Muscle of back (tissue), 11 donors: ENCODE results near the gene ATP5PD. TPM values are rescaled to one million over a fixed set of nuclear protein-coding genes. Genes with fewer than 3 reads are reported as not detected.
A peak's percentile ranks its signal among the peaks of the same experiment; 100 is the strongest.
"Not testable (repeated sequence)": the region's sequence is repeated elsewhere in the genome, so short reads cannot be mapped to it uniquely, and the experiment has no call there.

Experiments
- DNase-seq, 3 donors: peaks; one replicate each; pipeline versions ENCODE4 v3.0.0 to v3.0.0-alpha.2; 2013
- polyA plus RNA-seq, 10 donors: library from polyadenylated mRNA; unstranded; fragments of 120-200 nt; gene quantifications; one replicate each; pipeline ENCODE4 v1.2.1, GENCODE V29; 2013; ENCODE audit not compliant: insufficient read length in 10 of 10

ATP5PD gene
- polyA plus RNA-seq, 10 donors, result 236 to 279 (median 251) TPM

DNA sequence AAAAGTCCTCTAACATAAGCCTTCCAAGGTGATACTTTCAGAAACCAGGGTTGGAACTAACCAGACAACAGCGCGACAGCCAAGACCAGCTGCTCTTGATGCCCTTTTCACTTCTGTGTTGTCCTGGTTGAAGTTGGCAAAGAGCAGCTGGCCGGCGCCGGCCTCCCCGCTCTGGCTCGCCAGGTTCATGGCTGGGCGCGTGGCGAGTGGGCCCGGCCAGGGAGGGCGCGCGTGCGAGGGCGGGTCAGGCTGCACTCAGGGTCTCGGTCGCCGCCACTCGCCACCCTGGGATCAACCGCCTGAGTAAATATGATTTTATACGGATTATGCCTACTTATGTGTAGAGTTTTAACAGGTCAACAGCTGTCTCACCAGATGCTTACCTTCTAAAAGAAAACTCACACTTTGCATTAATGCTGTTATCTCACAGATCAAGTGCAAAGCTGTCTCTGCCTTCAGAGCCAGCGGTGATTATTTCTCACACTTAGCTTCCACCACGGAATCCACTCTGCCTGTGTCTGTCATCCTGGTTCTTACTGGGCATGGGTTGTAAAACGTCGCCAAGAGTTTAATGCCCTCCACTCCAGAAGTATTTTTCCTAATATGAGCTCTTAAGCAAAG lies 13.8 kb upstream of the ATP5PD start:
- no peak for DNase-seq

DNA sequence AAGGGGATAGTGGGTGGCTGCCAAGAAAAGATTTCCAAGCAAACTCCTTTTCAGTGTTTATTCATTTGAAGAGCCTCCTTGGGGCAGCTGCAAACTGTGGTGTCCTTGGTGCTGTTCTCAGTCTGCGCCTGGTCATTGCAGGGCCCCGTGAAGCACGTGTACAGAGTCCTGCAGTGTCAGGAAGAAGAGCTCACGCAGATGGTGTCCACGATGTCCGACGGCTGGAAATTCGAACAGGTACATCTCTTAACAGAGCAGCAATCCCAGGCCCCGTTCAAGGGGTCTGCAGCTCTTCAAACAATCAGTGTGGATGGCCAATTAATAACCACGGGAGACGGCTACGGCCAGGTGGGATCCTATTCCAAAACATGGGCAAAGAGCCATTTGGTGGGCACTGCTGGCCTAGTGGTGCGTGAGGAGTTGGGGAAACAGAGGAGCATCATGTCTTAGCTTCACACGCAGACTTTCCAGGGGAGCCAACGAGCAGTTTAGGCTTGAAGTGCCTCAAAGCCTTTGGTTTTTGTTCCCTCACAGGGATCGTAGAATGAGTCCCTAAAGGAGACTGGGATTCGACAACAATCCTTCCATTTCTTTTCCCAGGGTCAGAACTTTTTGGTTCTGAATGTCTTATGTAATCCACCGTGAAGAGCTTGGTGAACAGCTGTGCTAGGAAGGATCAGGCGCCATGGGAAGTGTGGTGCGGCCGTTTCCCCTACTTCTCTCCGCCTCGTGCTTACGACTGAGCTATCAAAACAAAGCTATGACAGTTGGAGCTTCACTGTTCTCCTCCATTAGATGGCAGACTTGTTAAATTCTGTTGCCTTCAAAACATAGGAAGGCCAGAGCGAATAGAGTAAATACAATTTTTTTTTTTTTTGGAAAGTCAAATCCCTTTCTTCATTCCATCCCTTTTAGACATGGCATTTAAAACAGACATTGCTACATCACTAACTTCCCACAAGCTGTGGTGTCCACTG lies 12.9 kb upstream of the ATP5PD start:
- DNase-seq, result peak; percentile 64 to 86 (median 65)

DNA sequence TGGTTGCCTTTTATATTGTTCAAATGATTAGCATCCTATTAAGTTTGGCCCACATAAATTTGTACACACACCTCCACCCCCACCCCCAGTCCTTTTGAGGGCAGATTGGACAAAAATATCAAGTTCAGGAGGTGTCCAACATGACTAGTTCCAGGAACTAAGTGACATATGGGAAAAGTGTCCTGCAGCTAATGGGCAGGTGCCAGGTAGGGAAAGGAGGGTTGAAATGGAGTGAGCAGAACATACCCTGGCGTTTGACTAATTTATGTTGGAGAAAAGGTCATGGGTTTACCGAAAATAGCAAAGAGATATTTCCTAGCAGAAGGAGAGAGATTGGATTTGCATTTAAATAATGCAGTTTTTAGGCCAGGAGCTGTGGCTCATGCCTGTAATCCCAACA lies 5.2 kb upstream of the ATP5PD start:
- DNase-seq, result no peak

DNA sequence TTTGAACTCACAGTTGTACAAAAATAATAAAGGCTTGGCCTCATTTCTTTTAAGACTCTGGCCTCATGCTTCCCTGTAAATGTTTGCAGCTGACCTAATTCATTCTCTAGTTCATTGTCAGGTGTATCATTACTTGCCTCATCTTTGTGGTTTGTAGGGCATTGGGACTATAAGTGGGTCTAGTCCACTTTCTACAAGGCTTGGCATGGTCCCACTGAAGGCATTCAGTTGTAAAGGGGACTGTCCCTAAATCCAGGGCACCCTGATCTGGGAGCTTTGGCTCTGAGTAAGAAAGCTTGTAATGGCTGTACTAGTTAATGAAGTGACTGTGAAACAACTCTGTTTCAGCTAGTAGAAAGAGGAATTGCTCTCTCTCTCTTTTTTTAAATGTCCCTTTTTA lies 2.9 kb upstream of the ATP5PD start:
- DNase-seq, result no peak

- no peak for DNase-seq
These were observed 2.3 kb upstream of the ATP5PD start for GRCh38 chr17:75049057-75049456.

DNA sequence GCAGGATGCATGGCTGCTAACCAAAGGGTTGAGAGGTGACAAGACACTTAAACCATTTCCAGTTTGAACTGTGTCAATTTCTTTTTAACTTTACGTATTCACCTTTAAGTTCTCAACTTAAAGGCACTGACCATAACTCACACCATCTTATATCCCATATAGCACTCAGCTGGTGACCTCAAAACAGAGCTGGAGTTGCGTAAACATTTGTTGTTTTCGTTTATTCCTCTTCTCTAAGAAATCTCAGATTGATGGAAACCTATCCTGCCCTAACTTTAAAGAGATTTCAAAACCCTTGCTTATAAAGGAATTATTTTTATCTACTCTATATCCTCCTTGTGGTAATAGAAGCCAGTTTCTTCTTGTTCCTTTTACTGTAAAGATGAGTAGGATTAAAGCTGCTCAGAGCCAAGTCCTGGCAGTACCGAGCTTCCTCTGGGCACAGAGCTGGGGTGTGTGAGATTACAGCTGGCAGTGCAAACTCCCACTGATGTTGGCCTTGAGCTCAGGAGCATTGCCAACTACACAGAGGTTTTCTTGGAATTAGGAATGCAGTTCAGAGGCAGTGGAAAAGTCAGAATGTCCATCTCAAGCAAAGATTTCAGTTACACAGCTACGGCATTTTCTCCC lies 1.6 kb upstream of the ATP5PD start:
- DNase-seq, result peak in 2 of 3 donors; percentile 29 to 48

DNA sequence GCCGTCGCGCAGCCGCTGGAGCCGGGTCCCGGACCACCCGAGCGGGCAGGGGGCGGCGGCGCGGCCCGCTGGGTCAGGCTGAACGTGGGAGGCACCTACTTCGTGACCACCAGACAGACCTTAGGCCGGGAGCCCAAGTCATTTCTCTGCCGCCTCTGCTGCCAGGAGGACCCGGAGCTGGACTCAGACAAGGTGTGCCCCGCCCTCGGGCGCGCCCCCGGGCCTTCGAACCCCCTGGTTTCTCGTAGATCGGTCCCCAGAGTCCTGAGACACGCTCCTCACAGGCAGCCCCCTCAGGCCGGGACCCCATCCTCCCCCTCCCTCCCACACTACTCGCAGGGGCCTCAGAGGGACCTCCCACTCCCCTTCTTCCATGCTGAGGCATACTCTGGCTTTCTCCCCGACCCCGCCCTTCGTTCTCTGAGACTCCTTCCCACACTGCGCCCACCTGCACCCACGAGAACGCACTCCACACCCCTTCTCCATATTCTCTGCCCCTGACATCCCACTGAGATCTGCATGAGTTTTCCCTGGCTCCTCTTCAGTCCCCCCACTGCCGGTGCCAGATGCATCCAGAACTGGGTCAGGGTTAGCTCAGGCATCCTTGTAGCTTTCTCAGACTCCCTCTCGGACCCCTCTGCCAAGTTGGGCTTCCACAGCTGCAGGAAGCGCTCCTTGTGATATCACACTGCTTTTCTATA lies 779 bp upstream of the ATP5PD start:
- DNase-seq, result peak in 2 of 3 donors; percentile 44 to 77

GRCh38 chr17:75045946-75046406 lies 793 bp downstream of the ATP5PD start:
- not testable (repeated sequence) for DNase-seq

DNA sequence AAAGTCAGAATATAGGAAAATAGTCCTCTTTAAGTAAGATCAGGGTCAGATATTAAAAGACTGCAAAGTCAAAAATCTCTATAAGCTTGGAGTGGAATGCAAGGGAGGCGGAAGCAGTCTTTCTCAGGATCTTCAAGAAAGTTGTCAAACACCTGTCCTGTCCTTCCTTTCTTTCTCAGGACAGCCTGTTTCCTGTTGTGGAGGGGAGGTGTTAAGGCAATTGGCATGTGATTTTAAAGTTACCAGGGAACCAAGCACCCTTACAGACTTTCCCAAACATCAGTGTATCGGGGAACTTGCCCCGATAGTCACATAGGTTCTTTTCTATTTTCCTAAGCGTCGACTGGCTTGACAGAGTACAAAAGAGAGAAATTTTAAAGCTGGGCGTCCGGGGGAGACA lies 2.1 kb downstream of the ATP5PD start:
- DNase-seq, result no peak

DNA sequence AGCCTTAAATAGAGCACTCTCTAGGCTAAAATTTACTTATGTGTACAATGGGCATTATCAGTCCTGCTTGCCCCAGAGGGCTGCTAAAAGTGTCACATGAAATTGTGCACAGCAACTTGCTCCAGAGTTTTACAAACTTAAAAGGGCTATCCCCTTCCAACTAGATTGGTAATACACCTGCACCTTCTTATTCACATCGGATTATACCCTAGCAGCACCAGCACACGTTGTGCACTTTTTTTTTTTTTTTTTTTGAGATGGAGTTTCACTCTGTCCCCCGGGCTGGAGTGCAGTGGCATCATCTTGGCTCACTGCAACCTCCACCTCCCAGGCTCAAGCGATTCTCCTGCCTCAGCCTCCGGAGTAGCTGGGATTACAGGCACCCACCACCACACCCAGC lies 3.0 kb downstream of the ATP5PD start:
- DNase-seq, result not testable (repeated sequence)

DNA sequence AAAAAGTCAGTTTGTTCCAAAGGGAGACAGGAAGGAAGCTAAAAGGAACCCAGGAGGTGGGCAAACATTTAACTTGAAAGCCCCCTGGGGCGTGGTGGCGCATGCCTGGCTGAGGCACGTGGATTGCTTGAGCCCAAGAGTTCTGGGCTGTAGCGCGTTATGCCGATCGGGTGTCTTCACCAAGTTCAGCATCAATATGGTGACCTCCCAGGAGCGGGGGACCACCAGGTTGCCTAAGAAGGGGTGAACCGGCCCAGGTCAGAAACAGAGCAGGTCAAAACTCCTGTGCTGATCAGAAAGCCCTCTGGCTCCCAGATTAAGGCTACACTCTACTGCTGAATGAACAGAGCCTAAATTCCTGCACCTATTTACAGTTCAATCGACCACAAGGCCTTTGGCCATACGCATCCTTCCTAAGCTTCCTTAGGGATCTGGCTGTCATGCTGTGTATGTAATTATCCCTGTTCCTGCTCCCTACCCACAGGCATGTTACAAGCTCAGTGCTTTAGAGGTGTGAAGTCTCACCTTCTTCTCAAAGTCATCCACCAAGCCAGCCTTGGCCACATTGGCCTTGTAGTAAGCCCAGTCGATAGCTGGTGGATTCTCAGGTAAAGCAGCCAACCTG lies 5.0 kb downstream of the ATP5PD start:
- DNase-seq, result no peak

DNA sequence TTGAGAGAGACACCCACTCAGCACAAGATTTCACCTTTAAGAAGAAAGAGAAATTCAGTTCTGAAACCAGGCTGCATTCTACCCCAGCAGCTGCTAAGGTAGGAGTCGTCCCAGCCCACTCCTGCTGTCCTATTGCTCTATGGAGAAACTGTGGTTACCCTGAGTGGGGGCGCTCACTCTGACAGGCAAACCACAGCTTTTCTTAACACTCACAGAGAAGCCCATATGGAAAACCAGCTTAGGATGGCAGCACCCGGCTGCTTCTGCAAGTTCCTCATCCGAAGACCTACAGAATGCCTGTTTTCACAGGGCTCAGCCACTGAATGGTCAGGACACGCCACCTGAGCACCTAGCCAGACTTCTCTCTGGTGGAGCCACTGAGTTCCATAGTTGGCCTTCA lies 7.5 kb downstream of the ATP5PD start:
- no peak for DNase-seq

DNA sequence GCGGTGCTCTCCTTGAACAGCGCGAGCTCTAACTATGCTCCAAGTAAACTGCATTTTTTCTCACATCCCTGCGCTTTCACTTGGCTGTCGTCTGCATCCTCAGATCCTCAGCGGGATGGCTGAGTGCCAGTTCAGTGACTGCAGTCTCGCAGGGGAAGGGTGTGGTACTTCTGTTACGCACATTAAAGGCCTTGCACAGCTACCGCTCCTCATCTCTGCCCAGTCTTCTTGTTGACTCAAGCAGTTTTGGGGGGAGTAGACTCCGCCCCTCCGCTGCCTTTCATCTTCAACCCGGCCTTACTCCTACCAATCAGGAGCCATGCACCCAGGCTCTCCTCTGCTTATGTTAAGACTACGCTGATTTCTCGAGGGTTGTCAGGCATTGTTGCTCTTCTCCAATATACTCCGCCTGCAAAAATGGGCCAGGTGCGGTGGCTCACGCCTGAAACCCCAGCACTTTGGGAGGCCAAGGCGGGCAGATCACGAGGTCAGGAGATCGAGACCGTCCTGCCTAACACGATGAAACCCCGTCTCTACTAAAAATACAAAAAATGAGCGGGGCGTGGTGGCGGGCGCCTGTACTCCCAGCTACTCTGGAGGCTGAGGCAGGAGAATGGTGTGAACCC lies 10.0 kb downstream of the ATP5PD start:
- peak; percentile 67 to 87 (median 83) for DNase-seq

DNA sequence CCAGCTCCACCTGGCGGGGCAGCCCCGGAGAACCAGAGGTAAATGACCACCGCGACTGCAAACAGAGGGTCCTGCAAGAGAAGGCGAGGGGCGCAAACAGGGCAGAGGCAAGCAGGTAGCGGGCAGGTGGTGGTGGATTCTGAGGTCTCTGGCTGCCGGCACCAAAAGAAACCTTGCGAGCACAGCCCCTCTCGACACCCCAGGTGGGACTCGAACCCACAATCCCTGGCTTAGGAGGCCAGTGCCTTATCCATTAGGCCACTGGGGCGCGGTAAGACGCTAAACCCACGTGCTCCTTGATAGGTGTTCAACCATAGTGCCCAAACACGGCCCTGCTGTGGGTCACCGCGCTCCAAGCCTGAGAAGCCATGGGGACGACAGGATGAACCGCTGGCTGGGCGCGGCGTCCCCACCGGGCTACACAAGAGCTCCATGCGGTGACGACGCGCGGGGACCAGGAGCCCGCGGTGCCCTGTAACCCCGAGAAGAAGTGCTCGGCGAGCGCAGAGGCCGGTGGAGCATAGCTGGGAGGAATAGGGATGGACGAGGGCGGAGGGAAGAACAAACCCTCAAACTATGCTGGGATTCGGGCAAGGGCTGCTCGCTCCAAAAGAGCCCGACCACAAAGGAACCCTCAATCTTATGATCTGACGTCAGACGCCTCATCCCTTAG lies 12.4 kb downstream of the ATP5PD start:
- peak; percentile 89 to 95 (median 90) for DNase-seq

GRCh38 chr17:75033346-75034235 lies 13.2 kb downstream of the ATP5PD start:
- DNase-seq, result peak; percentile 95 to 97 (median 97)

- peak in 2 of 3 donors; percentile 22 to 43 for DNase-seq
These were observed 14.0 kb downstream of the ATP5PD start for GRCh38 chr17:75032720-75033280.

DNA sequence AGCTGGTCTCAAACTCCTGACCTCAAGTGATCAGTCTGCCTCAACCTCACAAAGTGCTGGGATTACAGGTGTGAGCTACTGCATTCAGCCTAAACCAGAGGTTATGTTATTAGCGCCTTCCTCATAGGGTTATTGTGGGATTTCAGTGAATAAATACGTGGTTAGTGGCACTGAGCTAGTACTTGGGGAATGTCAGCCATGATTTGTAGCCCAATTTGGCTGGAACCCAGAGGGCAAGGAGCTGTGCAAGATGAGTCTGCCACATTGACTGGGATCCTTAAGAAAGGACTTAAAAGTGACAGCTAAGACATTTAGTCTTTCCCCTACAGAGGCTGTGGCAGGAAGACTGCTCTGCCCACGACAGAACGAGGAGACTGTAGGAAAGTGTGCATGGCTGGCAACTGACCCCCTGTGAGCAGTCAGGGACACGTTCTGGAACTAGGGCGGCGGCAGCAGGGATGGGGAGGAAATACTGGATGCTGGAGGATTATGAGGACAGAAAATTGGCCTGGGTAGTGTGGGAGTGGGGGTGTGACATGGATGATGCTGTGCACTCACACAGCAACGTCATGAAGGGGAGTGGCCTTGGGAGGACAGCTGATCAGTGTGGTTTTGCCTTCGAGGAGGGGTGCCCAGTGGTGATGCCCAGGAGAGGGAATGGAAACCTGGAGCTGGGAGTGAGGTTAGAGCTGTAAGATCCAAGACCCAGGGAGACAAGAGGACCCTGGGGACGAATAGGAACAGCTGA lies 14.6 kb downstream of the ATP5PD start:
- DNase-seq, result peak; percentile 66 to 88 (median 84)

GRCh38 chr17:75030161-75030560 lies 16.6 kb downstream of the ATP5PD start:
- no peak for DNase-seq
